SJSA1 (cell line): ENCODE results near the gene VRK2. TPM values are rescaled to one million over a fixed set of nuclear protein-coding genes. Genes with fewer than 3 reads are reported as not detected.

Experiments used
- DNase-seq, 2 experiments: peaks; one replicate each; pipeline ENCODE4 v3.0.0-alpha.2; 2015 to 2020; ENCODE audit warnings: low spot score in 2 of 2, low read depth in 1 of 2
- H3K27ac ChIP-seq: fragments of 250-450 bp; sonication (Bioruptor Pico); 2 replicates; pipeline ENCODE4 v1.5.1; 2020; ENCODE audit warnings: mild to moderate bottlenecking, moderate library complexity
- H3K27me3 ChIP-seq: fragments of 250-450 bp; sonication (Bioruptor Pico); replicated peaks from 2 replicates; pipeline ENCODE4 v1.5.1; 2020; ENCODE audit warnings: mild to moderate bottlenecking, moderate library complexity
- H3K36me3 ChIP-seq: fragments of 250-450 bp; sonication (Bioruptor Pico); 2 replicates; pipeline ENCODE4 v1.5.1; 2020; ENCODE audit warnings: mild to moderate bottlenecking
- H3K4me1 ChIP-seq: fragments of 250-450 bp; sonication (Bioruptor Pico); replicated peaks from 2 replicates; pipeline ENCODE4 v1.6.1; 2021; ENCODE audit warnings: mild to moderate bottlenecking
- H3K4me3 ChIP-seq: fragments of 250-450 bp; sonication (Bioruptor Pico); 2 replicates; pipeline ENCODE4 v1.5.1; 2020; ENCODE audit warnings: mild to moderate bottlenecking
- H3K9me3 ChIP-seq: fragments of 250-450 bp; sonication (Bioruptor Pico); replicated peaks from 2 replicates; pipeline ENCODE4 v1.5.1; 2020; ENCODE audit warnings: mild to moderate bottlenecking
- total RNA-seq: library from RNA; depleted of rRNA; stranded (reverse); fragments of >200 nt; shearing (Covaris generic); gene quantifications from 2 replicates; pipeline ENCODE4 v1.2.3, GENCODE V29; 2014; rRNA removed

The VRK2 gene
- total RNA-seq: 28.1 and 39.1 TPM in 2 replicates

GRCh38 chr2:58046585-58047372 is at the start of gene VRK2:
TSS of gene VRK2 (plus strand) at chr2:58046806. CDS start at chr2:58048832, 2,026 bp downstream.
- Histone ChIP-seq H3K9me3 (no peaks in the 10 kb centered on the region), H3K27me3 (no peaks in the 10 kb centered on the region), H3K27ac (peak within 1 kb of the TSS; percentile 75), H3K36me3 (peaks cover 7% of the 10 kb centered on the region), H3K4me3 (peak within 1 kb of the TSS; percentile 70), H3K4me1 (peaks cover 25% of the 10 kb centered on the region)
- DNase-seq: peak; percentile 89 to 91

GRCh38 chr2:58006256-58006951 is 40.2 kb upstream of the VRK2 start:
- no peak overlapping the region for H3K4me3 ChIP-seq
- no peaks in the 10 kb centered on the region for H3K36me3 ChIP-seq
- H3K27ac ChIP-seq: no peak overlapping the region
- H3K4me1 ChIP-seq: no peaks in the 10 kb centered on the region
- no peaks in the 10 kb centered on the region for H3K9me3 ChIP-seq
- DNase-seq: no peak
- H3K27me3 ChIP-seq: no peaks in the 10 kb centered on the region

- H3K27me3 ChIP-seq: no peaks in the 10 kb centered on the region
- H3K36me3 ChIP-seq: no peaks in the 10 kb centered on the region
- no peaks in the 10 kb centered on the region for H3K9me3 ChIP-seq
- DNase-seq: no peak
- no peak overlapping the region for H3K4me3 ChIP-seq
- H3K27ac ChIP-seq: no peak overlapping the region
- no peaks in the 10 kb centered on the region for H3K4me1 ChIP-seq
Measured at GRCh38 chr2:58006952-58007284, 39.7 kb upstream of the VRK2 start.

GRCh38 chr2:58010599-58010998 is 36.0 kb upstream of the VRK2 start:
- H3K36me3 ChIP-seq: no peaks in the 10 kb centered on the region
- H3K27ac ChIP-seq: no peak overlapping the region
- H3K9me3 ChIP-seq: no peaks in the 10 kb centered on the region
- DNase-seq: no peak
- no peak overlapping the region for H3K4me3 ChIP-seq
- no peaks in the 10 kb centered on the region for H3K27me3 ChIP-seq
- no peaks in the 10 kb centered on the region for H3K4me1 ChIP-seq

- DNase-seq: no peak
- no peaks in the 10 kb centered on the region for H3K27me3 ChIP-seq
- H3K9me3 ChIP-seq: no peaks in the 10 kb centered on the region
- H3K36me3 ChIP-seq: no peaks in the 10 kb centered on the region
- no peak overlapping the region for H3K27ac ChIP-seq
- no peak overlapping the region for H3K4me3 ChIP-seq
- no peaks in the 10 kb centered on the region for H3K4me1 ChIP-seq
Measured at GRCh38 chr2:58019229-58019628, 27.4 kb upstream of the VRK2 start.

GRCh38 chr2:58025150-58025933 is 21.3 kb upstream of the VRK2 start:
- H3K9me3 ChIP-seq: no peaks in the 10 kb centered on the region
- no peaks in the 10 kb centered on the region for H3K36me3 ChIP-seq
- no peaks in the 10 kb centered on the region for H3K27me3 ChIP-seq
- no peak overlapping the region for H3K4me3 ChIP-seq
- H3K27ac ChIP-seq: no peak overlapping the region
- H3K4me1 ChIP-seq: no peaks in the 10 kb centered on the region
- no peak for DNase-seq

- no peak overlapping the region for H3K27ac ChIP-seq
- no peak overlapping the region for H3K4me3 ChIP-seq
- peaks cover 3% of the 10 kb centered on the region; the same call in 1 of the 2 replicates for H3K4me1 ChIP-seq
- DNase-seq: no peak
- H3K27me3 ChIP-seq: no peaks in the 10 kb centered on the region
- H3K36me3 ChIP-seq: no peaks in the 10 kb centered on the region
- H3K9me3 ChIP-seq: no peaks in the 10 kb centered on the region
Measured at GRCh38 chr2:58027029-58027428, 19.6 kb upstream of the VRK2 start.

- Histone ChIP-seq H3K9me3 (no peaks in the 10 kb centered on the region), H3K27ac (no peak overlapping the region), H3K27me3 (no peaks in the 10 kb centered on the region), H3K36me3 (no peaks in the 10 kb centered on the region), H3K4me3 (no peak overlapping the region), H3K4me1 (peaks cover 3% of the 10 kb centered on the region; the same call in 1 of the 2 replicates)
- DNase-seq: no peak
Measured at GRCh38 chr2:58030771-58031170, 15.8 kb upstream of the VRK2 start.

- peak in 1 of 2 experiments; percentile 21 for DNase-seq
- Histone ChIP-seq H3K4me1 (peaks cover 3% of the 10 kb centered on the region; the same call in 1 of the 2 replicates), H3K9me3 (no peaks in the 10 kb centered on the region), H3K36me3 (no peaks in the 10 kb centered on the region), H3K27me3 (no peaks in the 10 kb centered on the region), H3K4me3 (no peak overlapping the region), H3K27ac (no peak overlapping the region)
Measured at GRCh38 chr2:58032016-58032763, 14.4 kb upstream of the VRK2 start.

DNA sequence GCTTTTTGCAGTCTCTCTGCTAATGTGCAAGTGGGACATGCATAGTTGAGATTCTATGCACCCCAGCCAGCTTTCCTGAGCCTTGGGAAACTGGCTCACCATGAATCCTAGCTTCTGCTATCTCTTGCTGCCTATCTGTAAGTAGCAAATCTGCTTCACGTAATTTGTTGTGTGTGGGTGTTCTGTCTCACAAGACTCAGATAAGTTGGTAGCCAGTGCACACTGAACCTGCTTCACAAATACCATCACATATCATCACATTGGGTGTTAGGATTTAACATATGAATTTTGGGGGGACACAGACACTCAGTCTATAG is 13.9 kb upstream of the VRK2 start:
- no peaks in the 10 kb centered on the region for H3K36me3 ChIP-seq
- no peak overlapping the region for H3K27ac ChIP-seq
- DNase-seq: no peak
- no peak overlapping the region for H3K4me3 ChIP-seq
- H3K9me3 ChIP-seq: no peaks in the 10 kb centered on the region
- peaks cover 3% of the 10 kb centered on the region; the same call in 1 of the 2 replicates for H3K4me1 ChIP-seq
- no peaks in the 10 kb centered on the region for H3K27me3 ChIP-seq

GRCh38 chr2:58033530-58033929 is 13.1 kb upstream of the VRK2 start:
- Histone ChIP-seq H3K9me3 (no peaks in the 10 kb centered on the region), H3K36me3 (no peaks in the 10 kb centered on the region), H3K27ac (no peak overlapping the region), H3K4me3 (no peak overlapping the region), H3K4me1 (peaks cover 3% of the 10 kb centered on the region; the same call in 1 of the 2 replicates), H3K27me3 (no peaks in the 10 kb centered on the region)
- no peak for DNase-seq

GRCh38 chr2:58035352-58035751 is 11.3 kb upstream of the VRK2 start:
- Histone ChIP-seq H3K4me3 (no peak overlapping the region), H3K9me3 (no peaks in the 10 kb centered on the region), H3K36me3 (no peaks in the 10 kb centered on the region), H3K4me1 (peaks cover 3% of the 10 kb centered on the region; the same call in 1 of the 2 replicates), H3K27me3 (no peaks in the 10 kb centered on the region), H3K27ac (no peak overlapping the region)
- no peak for DNase-seq

GRCh38 chr2:58039170-58039611 is 7.4 kb upstream of the VRK2 start:
- Histone ChIP-seq H3K4me1 (peaks cover 8% of the 10 kb centered on the region), H3K27me3 (no peaks in the 10 kb centered on the region), H3K9me3 (no peaks in the 10 kb centered on the region), H3K4me3 (no peak overlapping the region), H3K36me3 (no peaks in the 10 kb centered on the region), H3K27ac (no peak overlapping the region)
- no peak for DNase-seq
